ENCODE data around the gene TDRD7. TPM values are rescaled to one million over a fixed set of nuclear protein-coding genes. Genes with fewer than 3 reads are reported as not detected.
A peak's percentile ranks its signal among the peaks of the same experiment; 100 is the strongest.

Gene TDRD7
- total RNA-seq, 1 experiment from 2014 or later, result 2.8 TPM

DNA sequence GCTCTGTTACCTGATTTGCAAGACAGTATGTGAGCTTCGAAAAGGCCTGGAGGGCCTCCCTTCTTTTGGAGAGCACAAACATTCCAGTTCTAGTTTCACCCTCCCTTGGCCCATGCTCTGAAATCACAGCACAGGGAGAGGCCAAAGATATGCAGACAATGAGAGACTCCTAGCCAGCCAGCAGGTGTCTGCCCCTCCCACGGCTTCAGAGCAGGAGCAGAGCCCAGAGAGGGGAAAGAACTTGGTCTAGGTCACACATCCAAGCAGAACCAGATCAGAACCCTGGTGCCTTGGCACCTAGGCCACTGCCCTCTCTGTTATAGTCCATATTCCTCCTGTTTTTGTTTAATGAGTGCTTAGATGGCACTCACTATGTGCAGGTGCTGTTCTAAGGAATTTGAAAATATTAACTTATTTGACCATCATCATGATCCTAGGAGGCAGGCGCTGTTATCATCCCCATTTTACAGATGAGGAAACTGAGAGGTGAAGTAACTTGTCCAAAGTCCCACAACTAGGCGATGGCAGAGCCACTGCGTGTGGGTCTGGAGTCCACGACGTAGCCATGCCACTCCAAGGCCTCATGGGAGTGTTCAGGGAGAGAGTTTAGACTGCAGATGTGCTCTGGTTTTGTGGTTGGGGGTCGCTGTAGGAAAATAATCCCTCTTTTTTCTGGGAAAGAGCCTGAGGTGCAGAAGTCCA, 116.8 kb downstream of the TDRD7 start:
- ChIA-PET CTCF (interaction anchor here (0.6 to 2.0 kb wide), 6 partner anchors 26 to 70 kb away, joined by 3 to 16 read pairs (median 4); partner anchors contain the start of gene TMOD1), POLR2A (no interaction called here)
- no peaks in the 10 kb centered on the region for H3K27me3 Mint-ChIP-seq (ENCODE audit: low read depth)
- no peak overlapping the region for H3K4me3 Mint-ChIP-seq
- H3K4me1 Mint-ChIP-seq, result peaks cover 33% of the 10 kb centered on the region
- H3K36me3 Mint-ChIP-seq, result no peaks in the 10 kb centered on the region
- H3K27ac Mint-ChIP-seq, result peak overlapping the region; percentile 97
- ATAC-seq, result peak; percentile 91
- no peaks in the 10 kb centered on the region for H3K9me3 Mint-ChIP-seq
- TF ChIP-seq TEAD4 (CRISPR knock-in tag; IDR thresholded peaks at IDR 0.05) (no peak), GTF2I (CRISPR knock-in tag; conservative IDR thresholded peaks at IDR 0.05) (peak; percentile 85)
- TF ChIP-seq, protein P1, sequence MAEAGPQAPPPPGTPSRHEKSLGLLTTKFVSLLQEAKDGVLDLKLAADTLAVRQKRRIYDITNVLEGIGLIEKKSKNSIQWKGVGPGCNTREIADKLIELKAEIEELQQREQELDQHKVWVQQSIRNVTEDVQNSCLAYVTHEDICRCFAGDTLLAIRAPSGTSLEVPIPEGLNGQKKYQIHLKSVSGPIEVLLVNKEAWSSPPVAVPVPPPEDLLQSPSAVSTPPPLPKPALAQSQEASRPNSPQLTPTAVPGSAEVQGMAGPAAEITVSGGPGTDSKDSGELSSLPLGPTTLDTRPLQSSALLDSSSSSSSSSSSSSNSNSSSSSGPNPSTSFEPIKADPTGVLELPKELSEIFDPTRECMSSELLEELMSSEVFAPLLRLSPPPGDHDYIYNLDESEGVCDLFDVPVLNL (CRISPR knock-in tag; IDR thresholded peaks at IDR 0.05; ENCODE audit: borderline replicate concordance, low read depth), result no peak
- peak; percentile 64 for DNase-seq (ENCODE audit: low spot score)

DNA sequence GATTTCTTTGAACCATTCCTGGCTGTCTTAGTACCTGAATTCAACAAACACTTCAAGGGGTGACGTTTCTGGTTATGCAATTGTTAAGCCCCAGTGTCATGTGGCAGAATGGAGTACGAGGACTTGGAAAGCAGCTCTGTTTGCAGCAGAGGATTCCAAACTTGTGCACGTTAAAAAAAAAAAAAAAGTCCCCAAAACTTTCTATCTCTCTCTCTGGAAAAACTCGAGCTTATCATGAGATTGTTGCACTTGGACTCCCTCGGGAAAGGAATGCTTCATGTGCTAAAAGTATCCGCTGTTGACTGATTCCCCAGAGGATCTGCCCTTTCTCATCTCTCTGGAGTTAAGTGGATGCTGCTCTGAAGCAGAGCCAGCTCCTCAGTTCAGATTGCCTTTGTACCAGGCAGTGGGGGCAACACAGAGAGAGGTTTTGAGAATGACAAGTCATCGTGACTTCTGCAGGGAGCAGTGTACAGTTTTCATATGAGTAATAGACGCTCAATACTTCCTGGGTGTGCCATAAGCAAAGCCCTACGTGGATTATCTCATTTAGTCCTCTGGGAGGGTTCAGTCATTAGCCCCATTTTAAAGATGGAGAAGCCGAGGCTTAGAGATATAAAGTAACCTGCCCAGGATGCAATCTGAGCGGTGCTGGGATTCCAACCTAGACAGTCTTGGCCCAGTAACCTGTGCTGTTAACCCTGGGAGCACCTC, 117.6 kb downstream of the TDRD7 start:
- no peaks in the 10 kb centered on the region for H3K36me3 Mint-ChIP-seq
- H3K27ac Mint-ChIP-seq, result peak overlapping the region; percentile 85; the same call in 1 of the 2 replicates
- ChIA-PET POLR2A (interaction anchor here (0.7 kb wide), 1 partner anchor 8 kb away, joined by 6 read pairs; no protein-coding TSS in a partner anchor), CTCF (no interaction called here)
- H3K4me1 Mint-ChIP-seq, result peaks cover 33% of the 10 kb centered on the region
- no peak for DNase-seq (ENCODE audit: low spot score)
- ATAC-seq, result no peak
- no peak overlapping the region for H3K4me3 Mint-ChIP-seq
- TF ChIP-seq NR1H2 (CRISPR knock-in tag; IDR thresholded peaks at IDR 0.05), result no peak
- no peak for TF ChIP-seq ZNF138 (CRISPR knock-in tag; conservative IDR thresholded peaks at IDR 0.05)
- TF ChIP-seq CREB1 (CRISPR knock-in tag; IDR thresholded peaks at IDR 0.05), result no peak
- TF ChIP-seq, protein P2, sequence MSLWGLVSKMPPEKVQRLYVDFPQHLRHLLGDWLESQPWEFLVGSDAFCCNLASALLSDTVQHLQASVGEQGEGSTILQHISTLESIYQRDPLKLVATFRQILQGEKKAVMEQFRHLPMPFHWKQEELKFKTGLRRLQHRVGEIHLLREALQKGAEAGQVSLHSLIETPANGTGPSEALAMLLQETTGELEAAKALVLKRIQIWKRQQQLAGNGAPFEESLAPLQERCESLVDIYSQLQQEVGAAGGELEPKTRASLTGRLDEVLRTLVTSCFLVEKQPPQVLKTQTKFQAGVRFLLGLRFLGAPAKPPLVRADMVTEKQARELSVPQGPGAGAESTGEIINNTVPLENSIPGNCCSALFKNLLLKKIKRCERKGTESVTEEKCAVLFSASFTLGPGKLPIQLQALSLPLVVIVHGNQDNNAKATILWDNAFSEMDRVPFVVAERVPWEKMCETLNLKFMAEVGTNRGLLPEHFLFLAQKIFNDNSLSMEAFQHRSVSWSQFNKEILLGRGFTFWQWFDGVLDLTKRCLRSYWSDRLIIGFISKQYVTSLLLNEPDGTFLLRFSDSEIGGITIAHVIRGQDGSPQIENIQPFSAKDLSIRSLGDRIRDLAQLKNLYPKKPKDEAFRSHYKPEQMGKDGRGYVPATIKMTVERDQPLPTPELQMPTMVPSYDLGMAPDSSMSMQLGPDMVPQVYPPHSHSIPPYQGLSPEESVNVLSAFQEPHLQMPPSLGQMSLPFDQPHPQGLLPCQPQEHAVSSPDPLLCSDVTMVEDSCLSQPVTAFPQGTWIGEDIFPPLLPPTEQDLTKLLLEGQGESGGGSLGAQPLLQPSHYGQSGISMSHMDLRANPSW (CRISPR knock-in tag; conservative IDR thresholded peaks at IDR 0.05; ENCODE audit: low read depth), result no peak
- TF ChIP-seq, protein P3, sequence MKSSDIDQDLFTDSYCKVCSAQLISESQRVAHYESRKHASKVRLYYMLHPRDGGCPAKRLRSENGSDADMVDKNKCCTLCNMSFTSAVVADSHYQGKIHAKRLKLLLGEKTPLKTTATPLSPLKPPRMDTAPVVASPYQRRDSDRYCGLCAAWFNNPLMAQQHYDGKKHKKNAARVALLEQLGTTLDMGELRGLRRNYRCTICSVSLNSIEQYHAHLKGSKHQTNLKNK (CRISPR knock-in tag; IDR thresholded peaks at IDR 0.05), result no peak
- no peak for TF ChIP-seq NR2C2 (CRISPR knock-in tag; IDR thresholded peaks at IDR 0.05)
- no peak for TF ChIP-seq ZBTB21 (CRISPR knock-in tag; IDR thresholded peaks at IDR 0.05; ENCODE audit: borderline replicate concordance)
- TF ChIP-seq, protein P4, sequence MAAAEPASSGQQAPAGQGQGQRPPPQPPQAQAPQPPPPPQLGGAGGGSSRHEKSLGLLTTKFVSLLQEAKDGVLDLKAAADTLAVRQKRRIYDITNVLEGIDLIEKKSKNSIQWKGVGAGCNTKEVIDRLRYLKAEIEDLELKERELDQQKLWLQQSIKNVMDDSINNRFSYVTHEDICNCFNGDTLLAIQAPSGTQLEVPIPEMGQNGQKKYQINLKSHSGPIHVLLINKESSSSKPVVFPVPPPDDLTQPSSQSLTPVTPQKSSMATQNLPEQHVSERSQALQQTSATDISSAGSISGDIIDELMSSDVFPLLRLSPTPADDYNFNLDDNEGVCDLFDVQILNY (CRISPR knock-in tag; IDR thresholded peaks at IDR 0.05), result no peak
- no peak for TF ChIP-seq SP1 (CRISPR knock-in tag; conservative IDR thresholded peaks at IDR 0.05)
- no peak for TF ChIP-seq GRHL2 (CRISPR knock-in tag; IDR thresholded peaks at IDR 0.05; ENCODE audit: insufficient replicate concordance, severe bottlenecking)
- TF ChIP-seq CREM (CRISPR knock-in tag; IDR thresholded peaks at IDR 0.05), result no peak
- no peaks in the 10 kb centered on the region for H3K27me3 Mint-ChIP-seq (ENCODE audit: low read depth)
- H3K9me3 Mint-ChIP-seq, result no peaks in the 10 kb centered on the region

DNA sequence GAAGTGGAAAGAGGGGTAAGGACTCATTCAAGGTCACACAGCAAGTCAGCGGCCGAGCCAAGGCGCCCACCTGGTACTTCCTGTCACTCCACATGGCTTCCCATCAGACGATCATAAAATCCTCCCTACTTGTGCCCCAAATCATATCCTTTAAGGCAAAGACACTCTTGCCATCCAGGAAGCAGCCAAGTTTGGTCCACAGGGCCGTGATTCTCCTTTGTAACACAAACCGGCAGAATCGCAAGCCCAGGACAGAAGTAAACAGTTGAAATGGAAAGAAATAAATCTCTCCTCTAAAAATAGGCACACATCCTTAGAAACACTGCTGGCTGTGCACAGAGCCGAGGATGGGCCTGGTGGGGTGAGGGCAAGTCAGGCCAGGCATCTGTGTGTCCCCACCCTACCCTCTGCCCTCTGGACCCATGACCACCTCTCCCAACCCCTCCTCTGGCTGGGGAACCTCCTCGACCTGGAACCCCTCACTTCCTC, 120.0 kb downstream of the TDRD7 start:
- Mint-ChIP-seq H3K9me3 (no peaks in the 10 kb centered on the region), H3K36me3 (no peaks in the 10 kb centered on the region), H3K27me3 (ENCODE audit: low read depth) (no peaks in the 10 kb centered on the region), H3K27ac (no peak overlapping the region), H3K4me1 (peaks cover 32% of the 10 kb centered on the region), H3K4me3 (no peak overlapping the region)
- ChIA-PET CTCF (no interaction called here), POLR2A (no interaction called here)
- ATAC-seq (no peak), DNase-seq (ENCODE audit: low spot score) (no peak)
- TF ChIP-seq, protein P5, sequence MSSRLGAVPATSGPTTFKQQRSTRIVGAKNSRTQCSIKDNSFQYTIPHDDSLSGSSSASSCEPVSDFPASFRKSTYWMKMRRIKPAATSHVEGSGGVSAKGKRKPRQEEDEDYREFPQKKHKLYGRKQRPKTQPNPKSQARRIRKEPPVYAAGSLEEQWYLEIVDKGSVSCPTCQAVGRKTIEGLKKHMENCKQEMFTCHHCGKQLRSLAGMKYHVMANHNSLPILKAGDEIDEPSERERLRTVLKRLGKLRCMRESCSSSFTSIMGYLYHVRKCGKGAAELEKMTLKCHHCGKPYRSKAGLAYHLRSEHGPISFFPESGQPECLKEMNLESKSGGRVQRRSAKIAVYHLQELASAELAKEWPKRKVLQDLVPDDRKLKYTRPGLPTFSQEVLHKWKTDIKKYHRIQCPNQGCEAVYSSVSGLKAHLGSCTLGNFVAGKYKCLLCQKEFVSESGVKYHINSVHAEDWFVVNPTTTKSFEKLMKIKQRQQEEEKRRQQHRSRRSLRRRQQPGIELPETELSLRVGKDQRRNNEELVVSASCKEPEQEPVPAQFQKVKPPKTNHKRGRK (CRISPR knock-in tag; IDR thresholded peaks at IDR 0.05; ENCODE audit: borderline replicate concordance), result no peak
- TF ChIP-seq, protein P2 (CRISPR knock-in tag; conservative IDR thresholded peaks at IDR 0.05; ENCODE audit: low read depth), result no peak
- TF ChIP-seq NR2C2 (CRISPR knock-in tag; IDR thresholded peaks at IDR 0.05), result no peak

Data from WTC11 (cell line).